Ecto neural progenitor cell (in vitro differentiated cells): ENCODE data around the gene VSX2.
"Not testable (repeated sequence)": the region's sequence is repeated elsewhere in the genome, so short reads cannot be mapped to it uniquely, and the experiment has no call there.

ENCODE experiments used
- DNase-seq: peaks from one replicate; pipeline ENCODE4 v3.0.0-alpha.2; 2018; ENCODE audit warnings: low spot score

Gene VSX2

GRCh38 chr14:74259513-74259912, 20.3 kb downstream of the VSX2 start:
- DNase-seq: no peak

DNA sequence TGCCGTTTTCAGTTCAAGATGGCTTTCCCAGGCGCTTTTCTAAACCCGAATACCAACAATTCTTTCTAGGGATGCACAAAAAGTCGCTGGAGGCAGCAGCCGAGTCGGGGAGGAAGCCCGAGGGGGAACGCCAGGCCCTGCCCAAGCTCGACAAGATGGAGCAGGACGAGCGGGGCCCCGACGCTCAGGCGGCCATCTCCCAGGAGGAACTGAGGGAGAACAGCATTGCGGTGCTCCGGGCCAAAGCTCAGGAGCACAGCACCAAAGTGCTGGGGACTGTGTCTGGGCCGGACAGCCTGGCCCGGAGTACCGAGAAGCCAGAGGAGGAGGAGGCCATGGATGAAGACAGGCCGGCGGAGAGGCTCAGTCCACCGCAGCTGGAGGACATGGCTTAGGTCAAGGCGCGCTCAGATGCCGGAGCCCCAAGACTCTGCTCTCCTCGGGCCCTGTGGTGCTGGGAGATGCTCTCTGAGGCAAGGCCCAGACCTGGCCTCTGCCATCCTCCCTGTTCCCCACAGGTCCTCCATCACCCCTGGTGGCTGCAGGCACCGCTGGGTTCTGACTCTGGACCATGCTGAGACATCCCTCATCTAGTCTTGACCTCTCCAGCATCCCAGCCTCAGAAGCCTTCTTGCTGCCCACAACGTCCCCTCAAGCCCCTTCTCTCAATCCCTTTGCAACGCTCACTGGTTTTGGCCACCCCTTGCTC, 21.4 kb downstream of the VSX2 start:
- DNase-seq: no peak

GRCh38 chr14:74261288-74261687, 22.0 kb downstream of the VSX2 start:
- DNase-seq: no peak

DNA sequence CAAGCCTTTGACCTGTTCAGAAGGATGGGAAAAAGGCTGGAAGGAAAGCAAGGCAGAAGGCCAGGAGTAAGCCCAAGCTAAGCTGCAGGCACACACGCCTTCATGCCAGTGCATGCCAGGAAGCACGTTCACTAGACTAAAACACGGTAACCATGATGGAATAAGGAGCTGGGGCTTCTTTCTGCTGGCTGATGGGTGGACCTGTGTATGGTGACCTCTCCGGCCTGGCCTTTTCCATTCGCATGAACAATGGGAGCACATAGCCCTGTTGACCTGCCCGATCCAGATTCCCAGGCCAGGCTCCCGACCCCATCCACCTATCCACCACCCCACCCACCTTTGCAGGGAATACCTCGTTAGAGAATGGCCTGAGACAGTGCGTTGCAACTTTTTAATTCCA, 22.8 kb downstream of the VSX2 start:
- no peak for DNase-seq

DNA sequence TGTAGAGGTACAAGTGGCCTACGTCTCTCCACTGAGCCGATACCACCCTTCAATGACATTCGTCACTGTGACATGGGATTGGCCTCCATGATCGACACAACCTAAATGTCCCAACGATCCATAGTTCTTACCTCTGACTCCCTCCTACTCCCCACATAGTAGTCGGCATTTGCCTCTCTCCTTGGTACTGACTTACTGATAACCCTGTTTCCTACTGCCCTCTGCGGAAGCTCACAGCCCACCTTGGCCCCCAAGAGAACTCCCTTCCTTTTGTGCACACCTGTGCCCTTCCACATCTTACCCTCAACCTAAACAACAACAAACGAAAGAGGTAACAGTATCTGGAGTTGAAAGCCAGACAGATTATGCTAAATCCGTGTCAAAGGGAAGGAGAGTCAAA, 23.9 kb downstream of the VSX2 start:
- DNase-seq: no peak

GRCh38 chr14:74263921-74264320, 24.7 kb downstream of the VSX2 start:
- no peak for DNase-seq

DNA sequence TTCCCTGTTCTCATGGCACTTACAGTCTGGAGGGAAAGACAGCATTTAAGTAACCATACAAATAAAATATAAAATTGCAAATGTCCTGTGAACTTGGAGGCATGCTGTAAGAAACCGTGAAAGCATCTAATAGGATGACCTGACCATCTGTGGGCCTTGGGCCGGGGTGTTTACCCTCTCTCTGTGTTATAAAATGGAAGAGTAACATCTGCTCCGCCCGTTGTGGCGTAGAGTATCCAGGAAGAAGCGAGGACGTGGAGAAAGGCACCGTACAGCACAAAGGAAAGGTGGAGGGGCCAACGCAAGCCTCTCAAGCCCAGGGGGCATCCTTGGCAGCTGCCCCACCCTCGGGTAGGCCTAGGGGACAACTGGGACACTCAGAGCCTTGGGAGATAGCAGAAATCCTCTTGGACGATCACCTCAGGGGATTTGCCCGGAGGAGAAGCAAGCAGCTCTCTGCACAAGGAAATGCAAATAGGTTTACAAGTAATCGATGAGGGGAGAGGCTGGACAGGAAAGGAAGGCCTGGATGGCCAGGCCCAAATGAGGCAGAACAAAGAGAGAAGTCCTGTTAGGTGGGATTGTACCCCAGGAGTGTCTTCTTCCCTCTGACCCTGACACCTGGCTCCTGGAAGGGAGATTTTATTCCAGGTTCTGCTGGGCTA, 26.2 kb downstream of the VSX2 start:
- no peak for DNase-seq

GRCh38 chr14:74267588-74267987, 28.3 kb downstream of the VSX2 start:
- no peak for DNase-seq

- DNase-seq: not testable (repeated sequence)
These were observed 31.3 kb downstream of the VSX2 start for GRCh38 chr14:74270382-74271177.

DNA sequence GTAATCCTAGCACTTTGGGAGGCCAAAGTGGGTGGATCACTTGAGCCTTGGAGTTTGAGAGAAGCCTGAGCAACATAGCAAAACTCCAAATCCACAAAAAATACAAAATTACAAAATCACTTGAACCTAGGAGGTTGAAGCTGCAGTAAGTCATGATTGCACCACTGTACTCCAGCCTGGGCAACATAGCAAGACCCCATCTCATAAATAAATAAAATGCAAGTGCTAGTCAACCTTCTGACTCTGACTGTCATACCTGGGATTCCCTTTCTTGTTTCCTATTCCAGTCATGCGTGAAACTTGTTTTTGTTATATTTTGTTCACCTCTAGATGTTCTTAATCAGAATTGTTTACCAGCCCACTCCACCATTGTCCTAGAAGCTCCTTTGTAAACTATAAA, 32.1 kb downstream of the VSX2 start:
- no peak for DNase-seq

DNA sequence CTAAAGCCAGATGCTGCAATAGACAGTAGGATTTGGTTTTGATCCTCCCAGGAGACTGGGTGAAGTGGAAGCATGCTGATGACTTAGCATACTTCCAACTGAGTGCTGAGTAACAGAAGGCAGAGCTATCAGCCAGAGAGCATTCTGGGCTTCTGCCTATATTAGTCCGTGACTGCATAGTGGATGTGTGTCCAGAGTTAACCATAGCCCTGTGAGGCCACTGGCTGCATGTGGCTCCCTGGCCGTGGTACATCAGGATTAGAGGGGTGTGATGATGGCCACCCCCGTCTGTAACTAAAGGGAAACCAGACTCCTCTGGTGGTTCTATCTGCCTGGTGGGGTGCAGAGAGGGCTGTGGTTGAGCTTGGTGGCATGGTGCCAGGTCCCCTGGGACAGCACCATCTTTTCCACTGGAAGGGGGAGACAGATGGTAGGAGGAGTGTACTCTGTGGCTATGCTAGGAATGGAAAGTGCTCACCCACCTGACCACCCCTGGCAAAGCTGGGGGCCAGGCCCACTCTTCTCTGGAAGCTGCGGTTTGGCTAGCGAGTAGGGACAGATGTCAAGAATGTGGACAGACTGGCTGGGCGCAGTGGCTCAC, 36.1 kb downstream of the VSX2 start:
- DNase-seq: no peak

DNA sequence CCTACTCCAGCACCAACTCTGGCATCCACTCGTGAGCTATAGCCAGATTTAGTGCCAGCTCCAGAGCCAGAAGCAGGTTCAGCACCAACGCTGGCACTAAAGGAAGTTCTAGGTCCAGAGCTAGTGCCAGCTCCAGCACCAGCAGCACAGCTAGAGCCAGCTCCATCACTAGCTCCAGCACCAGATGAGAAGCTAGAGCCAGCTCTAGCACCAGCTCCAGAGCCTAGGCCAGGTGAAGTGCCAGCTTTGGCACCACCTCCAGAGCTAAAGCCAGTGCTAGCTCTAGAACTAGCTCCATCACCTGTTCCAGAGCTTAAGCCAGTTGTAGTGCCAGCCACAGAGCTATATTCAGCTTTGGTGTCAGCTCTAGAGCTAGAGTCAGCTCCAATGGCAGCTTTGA, 38.8 kb downstream of the VSX2 start:
- DNase-seq: no peak

DNA sequence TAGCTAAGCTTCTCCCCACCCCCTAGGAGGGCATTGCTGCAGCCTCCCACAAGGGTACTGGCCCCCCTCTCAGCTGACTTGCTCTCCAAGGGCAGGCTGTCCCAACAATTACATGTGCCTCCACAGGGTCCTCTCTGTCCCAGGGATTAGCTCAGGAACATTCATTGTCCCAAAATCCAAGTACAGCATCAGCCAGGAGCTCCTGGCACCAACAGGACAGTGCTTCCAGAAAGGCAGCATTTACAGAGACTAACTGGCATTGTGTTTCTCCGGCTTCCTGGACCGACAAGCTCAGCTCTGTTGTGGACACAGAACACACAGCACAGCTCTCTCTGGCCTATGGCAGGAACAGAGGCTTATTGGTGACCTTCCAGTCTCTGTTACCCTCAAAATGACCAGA, 41.8 kb downstream of the VSX2 start:
- no peak for DNase-seq

GRCh38 chr14:74286736-74287135, 47.5 kb downstream of the VSX2 start:
- DNase-seq: no peak

DNA sequence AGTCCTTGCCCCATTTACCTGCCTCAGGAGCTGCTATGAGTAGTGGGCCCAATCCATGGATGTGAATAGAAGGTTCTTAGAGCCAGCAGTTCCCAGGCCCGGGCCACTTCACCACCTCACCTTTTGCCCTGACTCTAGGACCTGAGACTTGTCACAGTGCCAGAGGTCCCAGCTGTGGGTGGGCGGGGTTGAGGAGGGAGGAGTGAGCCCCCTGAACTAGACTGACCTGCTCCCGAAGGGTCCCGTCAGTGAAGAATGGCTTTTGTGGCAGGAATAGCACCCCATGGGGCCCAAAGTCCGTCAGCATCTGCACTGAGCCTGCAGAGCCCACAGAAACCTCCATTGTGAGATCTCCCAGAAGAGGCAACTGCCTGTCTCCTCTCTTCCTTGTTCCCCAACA, 50.6 kb downstream of the VSX2 start:
- DNase-seq: no peak

DNA sequence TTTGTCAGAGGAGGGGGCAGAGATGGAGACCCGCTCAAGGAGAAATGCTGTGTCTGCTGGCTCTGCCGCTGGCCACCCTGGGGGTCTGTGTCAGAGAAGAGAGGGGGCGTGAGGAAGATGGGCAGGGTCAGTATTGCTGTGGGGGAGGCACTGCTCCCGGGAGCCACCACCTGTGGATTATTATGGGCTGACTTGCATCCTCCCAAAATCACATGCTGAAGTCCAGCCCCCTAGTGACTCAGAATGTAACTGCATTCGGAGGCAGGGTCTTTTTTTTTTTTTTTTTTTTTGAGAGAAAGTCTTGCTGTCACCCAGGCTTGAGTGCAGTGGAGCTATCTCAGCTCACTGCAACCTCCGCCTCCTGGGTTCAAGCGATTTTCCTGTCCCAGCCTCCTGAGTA, 51.2 kb downstream of the VSX2 start:
- DNase-seq: no peak

GRCh38 chr14:74292061-74292460, 52.8 kb downstream of the VSX2 start:
- no peak for DNase-seq

DNA sequence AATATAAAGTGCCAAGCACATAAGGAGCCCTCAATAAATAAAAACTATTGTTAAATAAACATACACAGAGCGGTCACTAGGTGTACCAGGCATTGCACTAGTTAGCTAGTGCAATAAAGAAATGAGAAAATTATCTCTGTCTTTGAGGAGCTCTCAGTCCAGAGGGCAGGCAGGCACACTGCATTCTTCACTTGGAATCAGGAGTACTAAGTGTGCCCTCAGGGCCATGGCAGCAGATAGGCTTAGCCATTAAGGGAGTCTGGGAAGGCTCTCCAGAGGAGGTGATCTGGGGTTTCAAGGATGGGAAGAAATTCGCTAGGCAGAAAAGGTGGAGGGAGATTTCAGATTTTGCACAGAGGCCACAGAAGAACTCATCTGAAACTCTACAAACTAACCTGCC, 54.4 kb downstream of the VSX2 start:
- DNase-seq: no peak

- DNase-seq: no peak
These were observed 56.8 kb downstream of the VSX2 start for GRCh38 chr14:74296037-74296467.

DNA sequence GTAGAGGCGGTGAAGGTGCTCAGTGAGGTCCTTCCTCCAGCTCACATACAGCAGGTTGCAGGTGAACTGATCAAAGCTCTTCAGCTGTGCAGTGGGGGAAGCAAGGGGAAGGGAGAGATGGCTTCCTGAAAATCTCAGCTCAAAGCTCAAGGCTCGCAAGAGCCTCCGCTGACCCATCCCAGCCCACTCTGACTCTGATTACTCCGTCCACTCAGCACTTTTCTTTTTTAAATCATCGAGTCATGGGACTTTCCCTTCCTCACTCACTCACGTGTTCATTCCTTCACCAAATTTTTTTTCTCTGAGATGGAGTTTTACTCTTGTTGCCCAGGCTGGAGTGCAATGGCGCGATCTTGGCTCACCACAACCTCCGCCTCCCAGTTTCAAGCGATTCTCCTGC, 58.7 kb downstream of the VSX2 start:
- DNase-seq: no peak

- DNase-seq: no peak
These were observed 59.9 kb downstream of the VSX2 start for GRCh38 chr14:74299061-74299545.

GRCh38 chr14:74301594-74302151, 62.4 kb downstream of the VSX2 start:
- no peak for DNase-seq
